ENCODE results near the gene PCBP4.
"Not testable (repeated sequence)": the region's sequence is repeated elsewhere in the genome, so short reads cannot be mapped to it uniquely, and the experiment has no call there.

The PCBP4 gene

DNA sequence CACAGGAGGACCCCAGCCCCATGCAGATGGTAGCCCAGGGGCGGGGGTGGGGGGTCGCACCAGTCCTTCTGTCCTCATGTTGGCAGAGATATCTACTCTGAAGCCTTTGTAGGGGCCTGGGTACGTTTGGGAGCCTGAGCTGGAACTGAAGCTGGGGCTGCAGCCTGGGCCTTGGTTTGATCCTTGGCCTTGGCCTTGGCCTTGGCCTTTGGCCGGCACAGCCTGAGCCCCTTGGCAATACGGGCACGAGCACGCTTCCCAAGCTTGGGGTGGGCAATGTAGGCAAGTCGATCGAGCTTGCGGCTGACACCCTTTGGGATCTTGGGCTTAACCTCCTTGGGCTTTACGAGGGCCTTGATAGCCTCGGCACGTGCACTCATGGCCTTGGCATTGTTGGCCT, 26.4 kb upstream of the PCBP4 start:
- not testable (repeated sequence) for DNase-seq

DNA sequence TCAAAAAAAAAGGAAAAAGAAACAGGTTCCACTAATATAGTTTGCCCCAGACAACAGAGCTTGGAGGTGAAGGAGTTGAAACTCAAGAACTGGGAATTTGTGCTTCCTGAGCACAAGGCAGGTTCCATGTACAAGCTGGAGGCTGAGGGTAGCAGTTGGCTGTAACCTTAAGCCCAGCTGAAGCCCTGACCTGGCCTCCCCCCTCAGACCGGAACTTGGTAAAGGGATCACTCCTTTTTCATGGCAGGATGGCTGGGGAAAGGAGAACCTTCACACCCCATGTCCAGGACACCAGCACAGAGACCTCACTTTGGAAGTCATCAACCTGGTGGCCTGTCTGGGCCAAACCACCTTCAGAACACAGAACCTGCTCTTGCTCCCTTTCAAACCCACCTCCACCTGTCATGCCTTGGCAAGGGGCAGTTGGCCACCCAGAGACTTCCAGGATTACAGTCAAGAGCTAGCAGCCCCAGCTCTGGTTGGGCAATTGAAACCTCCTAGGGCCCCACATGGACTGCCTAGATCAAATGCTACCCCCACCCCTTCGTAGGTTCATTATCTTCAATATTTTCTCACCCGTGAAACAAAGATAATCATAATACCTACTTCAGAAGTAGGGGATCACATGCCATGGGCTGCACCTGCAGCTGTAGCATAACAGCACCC, 24.9 kb upstream of the PCBP4 start:
- DNase-seq = no peak

DNA sequence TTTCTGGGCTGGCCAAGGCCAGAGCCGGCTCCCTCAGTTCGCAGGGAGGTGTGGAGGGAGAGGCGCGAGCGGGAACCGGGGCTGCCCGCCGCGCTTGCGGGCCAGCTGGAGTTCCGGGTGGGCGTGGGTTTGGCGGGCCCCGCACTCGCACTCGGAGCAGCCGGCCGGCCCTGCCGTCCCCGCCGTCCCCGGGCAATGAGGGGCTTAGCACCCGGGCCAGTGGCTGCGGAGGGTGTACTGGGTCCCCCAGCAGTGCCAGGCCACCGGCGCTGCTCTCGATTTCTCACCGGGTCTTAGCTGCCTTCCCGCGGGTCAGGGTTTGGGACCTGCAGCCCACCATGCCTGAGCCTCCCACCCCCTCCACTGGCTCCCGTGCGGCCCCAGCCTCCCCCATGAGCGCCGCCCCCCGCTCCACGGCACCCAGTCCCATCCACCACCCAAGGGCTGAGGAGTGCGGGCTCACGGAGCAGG, 23.3 kb upstream of the PCBP4 start:
- not testable (repeated sequence) for DNase-seq

DNA sequence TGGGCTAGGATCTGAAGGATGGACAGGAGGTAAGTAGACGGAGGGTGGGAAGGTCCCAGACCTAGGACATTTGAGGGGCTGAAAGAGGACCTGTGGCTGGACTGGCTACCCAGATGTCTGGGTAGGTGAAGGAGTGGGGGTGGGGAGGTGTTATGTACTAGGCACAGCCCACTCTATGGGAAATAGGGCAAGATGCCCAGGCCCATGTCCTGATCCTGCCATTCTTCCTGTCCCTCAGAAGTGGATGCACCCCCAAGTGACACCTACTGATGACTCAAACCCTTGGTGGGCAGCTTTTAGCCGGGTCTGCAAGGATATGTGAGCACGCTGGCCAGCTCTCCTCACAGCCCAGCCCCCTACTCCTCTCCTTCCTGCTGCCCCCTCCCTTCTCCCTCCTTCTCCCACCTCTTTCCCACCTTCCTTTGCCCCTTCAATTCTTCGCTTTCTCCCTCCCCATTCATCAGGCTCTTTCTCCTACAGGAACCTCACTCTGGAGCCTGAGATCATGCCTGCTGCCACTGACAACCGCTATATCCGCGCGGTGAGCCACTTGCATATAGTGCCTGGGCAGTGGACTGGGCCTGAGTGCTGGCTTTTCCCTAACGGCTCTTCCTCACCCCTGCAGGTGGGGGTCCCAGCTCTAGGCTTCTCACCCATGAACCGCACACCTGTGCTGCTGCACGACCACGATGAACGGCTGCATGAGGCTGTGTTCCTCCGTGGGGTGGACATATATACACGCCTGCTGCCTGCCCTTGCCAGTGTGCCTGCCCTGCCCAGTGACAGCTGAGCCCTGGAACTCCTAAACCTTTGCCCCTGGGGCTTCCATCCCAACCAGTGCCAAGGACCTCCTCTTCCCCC, 21.3 kb upstream of the PCBP4 start:
- DNase-seq = no peak

- no peak for DNase-seq
Observed at GRCh38 chr3:51987568-51987967, 20.3 kb upstream of the PCBP4 start.

DNA sequence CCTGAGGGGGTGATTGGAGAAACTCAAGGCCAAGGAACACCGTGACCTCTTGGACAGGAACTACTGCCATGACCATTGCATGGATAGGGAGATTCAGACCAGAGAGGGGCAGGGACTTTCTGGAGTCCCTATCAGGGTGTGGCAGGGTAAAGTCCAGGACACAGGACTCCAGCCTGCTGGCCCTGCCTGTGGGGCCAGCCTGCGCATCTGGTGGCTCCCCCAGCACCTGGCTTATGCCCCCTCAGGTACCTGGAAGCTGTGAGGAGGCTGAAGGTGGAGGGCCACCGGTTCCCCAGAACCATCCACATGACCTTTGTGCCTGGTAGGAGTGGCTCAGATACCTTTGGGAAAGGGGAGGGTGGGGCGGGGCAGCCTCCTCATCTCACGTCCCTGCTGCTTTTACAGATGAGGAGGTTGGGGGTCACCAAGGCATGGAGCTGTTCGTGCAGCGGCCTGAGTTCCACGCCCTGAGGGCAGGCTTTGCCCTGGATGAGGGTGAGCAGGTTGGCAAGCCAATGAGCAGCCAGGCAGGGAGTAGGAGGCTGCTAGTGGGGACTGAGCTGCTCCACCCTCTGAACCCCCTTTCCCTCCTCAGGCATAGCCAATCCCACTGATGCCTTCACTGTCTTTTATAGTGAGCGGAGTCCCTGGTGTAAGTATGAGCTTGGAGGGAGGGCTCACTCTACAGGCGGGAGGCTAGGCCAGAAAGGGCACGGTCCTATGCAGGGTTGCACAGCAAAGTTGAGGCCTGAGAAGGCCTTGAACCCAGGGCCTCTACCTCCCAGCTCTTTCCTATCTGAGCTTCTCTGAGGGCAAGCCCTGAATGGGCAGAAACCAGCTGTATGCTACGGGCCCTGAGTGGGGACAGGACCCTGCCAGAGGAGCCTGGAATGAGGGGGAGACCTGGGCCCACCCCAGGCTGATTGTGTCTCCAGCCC, 19.0 kb upstream of the PCBP4 start:
- no peak for DNase-seq

- DNase-seq = no peak
Observed at GRCh38 chr3:51985063-51985462, 17.8 kb upstream of the PCBP4 start.

DNA sequence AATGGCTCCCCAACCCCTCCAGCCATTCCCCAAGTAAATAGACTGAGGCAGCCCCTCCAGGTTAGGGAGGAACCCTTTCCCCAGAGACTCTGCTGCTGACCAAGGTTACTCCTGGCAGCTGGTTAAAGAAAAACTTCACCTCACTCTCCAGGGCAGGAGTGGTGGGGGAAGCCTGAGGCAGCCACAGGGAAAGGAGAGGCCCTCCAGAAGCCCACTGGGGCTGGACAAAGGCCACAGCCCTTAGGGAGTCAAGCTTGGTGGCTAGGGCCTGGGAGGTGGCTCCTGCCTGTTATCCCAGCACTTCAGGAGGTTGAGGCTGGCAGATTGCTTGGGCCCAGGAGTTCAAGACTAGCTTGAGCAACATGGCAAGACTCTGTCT, 17.0 kb upstream of the PCBP4 start:
- DNase-seq = no peak

DNA sequence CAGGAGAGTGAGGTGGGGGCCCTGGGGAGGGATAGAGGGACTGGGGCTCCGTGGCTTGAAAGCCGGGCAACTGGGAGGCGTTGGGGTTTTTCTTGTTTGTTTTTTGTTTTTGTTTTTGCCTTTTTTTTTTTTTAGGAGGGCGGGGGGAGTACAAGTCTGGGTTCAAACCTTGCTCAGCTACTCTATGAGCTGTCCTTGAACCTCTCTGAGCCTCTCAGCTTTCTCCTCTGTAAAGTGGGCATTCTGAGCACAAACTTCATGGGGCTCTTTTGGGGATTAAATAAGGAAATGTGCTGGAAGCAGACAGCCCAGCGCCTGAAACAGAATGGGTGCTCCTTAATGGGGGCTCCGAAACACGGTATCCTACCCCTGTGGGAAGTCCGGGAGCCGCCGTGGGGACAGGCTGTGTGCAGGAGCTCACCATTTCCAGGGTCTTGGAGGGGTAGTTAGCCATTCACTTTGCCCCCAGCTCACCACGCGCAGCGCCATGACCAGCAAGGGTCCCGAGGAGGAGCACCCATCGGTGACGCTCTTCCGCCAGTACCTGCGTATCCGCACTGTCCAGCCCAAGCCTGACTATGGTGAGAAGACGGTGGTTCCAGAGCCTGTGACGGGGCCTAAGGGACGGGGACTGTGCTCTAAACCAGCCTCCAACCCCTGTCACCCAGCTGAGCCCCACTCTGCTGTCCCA, 16.5 kb upstream of the PCBP4 start:
- DNase-seq = no peak

GRCh38 chr3:51982838-51983577, 15.8 kb upstream of the PCBP4 start, which contains the start of gene ACY1:
Gene ACY1 (plus strand): TSS chr3:51983535. CDS start chr3:51984065, 530 bp downstream.
- DNase-seq = peak; percentile 41

DNA sequence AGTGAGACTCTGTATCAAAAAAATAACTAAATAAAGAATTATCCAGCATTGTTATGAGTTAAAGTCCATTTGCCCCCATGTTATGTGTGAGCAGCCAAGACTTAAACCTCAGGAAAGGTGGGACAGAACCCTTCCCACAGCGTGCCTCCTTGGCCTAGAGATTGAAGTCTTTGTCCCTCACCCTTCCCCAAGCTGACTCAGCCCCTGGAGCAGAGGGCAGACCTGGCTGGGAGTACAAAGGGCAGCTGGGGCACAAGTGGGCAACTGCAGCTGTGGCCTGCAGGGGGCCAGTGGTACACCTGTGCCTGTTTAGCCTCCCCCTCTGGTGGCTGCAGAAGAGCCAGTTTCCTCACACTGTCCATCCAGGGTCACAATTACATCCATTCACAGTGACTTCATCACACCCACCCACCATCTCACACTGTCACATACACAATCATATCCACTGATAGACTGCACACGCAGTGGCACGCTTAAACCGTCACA, 15.1 kb upstream of the PCBP4 start:
- no peak for DNase-seq

DNA sequence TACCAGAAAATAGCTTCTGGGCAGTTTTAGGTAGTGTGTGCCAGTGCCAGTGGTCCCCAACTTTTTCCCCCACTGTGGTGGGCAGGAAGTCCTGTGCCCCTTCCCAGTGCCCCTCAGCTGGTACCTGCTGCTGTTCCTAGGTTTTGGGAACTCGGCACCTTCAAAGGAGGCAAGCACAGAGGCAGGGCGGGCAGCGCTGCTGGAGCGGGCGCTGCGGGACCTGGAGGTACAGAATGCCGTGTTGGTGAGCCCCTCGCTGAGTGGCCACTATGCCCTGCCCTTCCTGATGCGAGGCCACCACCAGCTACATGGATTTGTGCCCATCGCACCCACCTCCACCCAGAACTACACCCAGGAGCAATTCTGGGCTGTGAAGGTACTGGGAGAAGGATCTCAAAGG, 13.0 kb upstream of the PCBP4 start:
- no peak for DNase-seq

DNA sequence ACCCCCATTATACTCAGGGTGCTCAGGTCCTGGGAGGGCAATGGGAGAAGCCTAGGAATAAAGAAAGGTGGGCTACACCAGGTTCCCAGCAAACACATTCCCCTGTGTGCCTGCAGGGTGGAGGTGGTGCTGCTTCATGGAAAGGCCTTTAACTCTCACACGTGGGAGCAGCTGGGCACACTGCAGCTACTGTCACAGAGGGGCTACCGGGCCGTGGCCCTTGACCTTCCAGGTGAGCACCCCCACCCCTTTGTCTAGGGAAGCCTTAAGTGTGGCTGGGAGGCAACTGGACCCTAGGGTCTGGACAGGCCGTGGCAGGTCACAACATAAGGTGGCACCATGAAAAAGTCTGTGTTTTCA, 10.9 kb upstream of the PCBP4 start:
- DNase-seq = no peak

DNA sequence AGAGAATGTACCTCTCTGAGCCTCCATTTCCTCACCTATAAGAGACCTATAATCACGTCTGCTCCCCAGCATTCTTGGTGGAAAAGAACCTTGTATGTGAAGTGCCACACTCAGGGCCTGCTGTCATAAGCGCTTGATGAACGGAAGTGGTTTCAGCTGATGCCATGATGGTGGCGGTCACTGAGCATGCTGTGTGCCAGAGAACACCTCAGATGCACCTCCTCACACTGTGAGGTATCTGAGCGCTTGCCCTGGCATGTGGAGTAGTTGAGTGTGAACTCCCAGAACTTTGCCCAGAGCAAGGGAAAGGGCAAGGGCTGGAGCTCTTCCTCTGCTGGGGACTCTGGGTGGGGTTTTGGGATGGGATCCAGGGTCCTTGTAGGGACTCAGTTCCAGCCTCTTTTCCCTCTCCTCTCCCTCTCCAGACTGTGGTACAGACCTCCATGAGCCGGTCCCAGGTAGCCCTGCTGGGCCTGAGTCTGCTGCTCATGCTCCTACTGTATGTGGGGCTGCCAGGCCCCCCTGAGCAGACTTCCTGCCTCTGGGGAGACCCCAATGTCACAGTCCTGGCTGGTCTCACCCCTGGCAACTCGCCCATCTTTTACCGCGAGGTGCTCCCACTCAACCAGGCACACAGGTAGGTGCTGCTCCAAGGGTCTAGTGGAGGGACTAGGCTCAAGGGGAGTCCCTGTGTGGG, 10.3 kb upstream of the PCBP4 start:
- no peak for DNase-seq

- peak; percentile 42 for DNase-seq
Observed at GRCh38 chr3:51975852-51976549, 8.7 kb upstream of the PCBP4 start.

GRCh38 chr3:51974963-51975851, 8.0 kb upstream of the PCBP4 start, which contains the start of gene ABHD14A:
Gene ABHD14A (plus strand): TSS chr3:51975064. CDS start chr3:51975136, 72 bp downstream.
- DNase-seq = peak; percentile 48

DNA sequence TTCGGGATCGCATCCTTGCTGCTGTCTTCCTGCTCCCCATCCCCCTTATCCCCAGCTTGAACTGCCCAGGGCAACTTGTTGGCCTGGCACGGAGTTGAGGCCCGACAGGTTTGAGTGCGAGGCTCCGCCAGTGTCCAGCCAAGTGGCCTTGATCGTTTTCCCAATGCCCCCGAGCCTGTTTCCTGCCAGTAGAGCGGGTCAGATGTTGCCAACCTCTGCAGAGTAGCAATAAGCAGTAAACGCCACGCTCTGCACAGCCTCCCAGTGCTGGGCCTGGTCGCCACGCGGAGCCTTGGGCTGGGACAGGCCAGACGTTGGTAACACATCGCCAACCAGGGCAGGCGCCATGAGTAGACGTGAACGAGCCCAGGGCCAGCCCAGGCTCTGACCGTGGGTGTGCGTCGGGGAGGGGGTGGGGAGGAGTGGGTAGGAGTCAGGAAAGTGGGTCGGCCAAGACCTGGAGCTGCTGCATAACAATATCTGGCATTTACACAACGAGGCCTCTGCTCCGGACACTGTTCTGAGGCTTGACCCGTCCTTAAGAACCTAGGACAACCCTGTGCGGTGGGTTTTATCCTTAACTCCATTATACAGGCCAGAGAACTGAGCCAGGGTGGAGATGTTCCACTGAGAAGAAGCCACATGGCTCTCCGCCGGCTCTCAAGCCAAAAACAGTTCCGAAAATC, 7.2 kb upstream of the PCBP4 start:
- no peak for DNase-seq

DNA sequence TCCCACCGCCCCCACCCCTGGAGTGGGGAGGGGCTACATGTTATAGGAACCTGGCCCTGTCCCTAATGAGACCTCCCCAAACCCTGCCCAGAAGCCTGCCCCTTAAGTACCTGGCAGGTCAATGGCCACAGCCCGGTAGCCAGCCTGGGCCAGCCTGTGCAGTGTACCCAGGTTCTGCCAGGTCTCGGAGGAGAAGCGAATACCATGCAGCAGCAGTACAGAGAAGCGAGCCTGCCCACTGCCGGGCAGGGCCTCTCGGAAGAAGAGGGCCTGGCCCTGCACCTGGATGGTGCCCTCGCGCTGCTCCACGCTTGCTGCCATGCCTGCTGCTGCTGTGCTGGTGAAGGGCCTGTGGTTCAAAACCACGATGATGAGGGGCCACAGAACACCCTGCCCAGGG, 4.1 kb upstream of the PCBP4 start:
- no peak for DNase-seq

Data from NCI-H2227 treated with DMSO at 0.1 percent for 48 hours (cell line).